CD4-positive, alpha-beta memory T cell (primary cell): ENCODE results near the gene OGFOD2. TPM values are rescaled to one million over a fixed set of nuclear protein-coding genes. Genes with fewer than 3 reads are reported as not detected.

Experiments used
- CTCF ChIA-PET: fragments of 350-600 bp; sonication (Branson Sonifier 250); formaldehyde crosslinking; loops from one replicate; lab custom pipeline; 2021; ENCODE audit warnings: inconsistent platforms; ENCODE audit not compliant: partially characterized antibody; lab: Charles Lee
- POLR2A ChIA-PET: fragments of 350-600 bp; sonication (Branson Sonifier 250); formaldehyde crosslinking; loops from one replicate; lab custom pipeline; 2021; ENCODE audit not compliant: partially characterized antibody; lab: Charles Lee
- DNase-seq, 5 donors: peaks; one replicate each; pipeline versions ENCODE4 v3.0.0 to v3.0.0-alpha.2; 2020 to 2022; ENCODE audit warnings: mixed read lengths in 1 of 5
- H3K27ac ChIP-seq: one replicate; pipeline ENCODE4 v1.7.0; 2013; ENCODE audit warnings: low read depth, low read length
- H3K27me3 ChIP-seq: 2 replicates; pipeline ENCODE4 v1.7.0; 2013; ENCODE audit warnings: mild to moderate bottlenecking, low read length, moderate library complexity; ENCODE audit not compliant: insufficient read depth
- H3K36me3 ChIP-seq: 2 replicates; pipeline ENCODE4 v1.7.0; 2013; ENCODE audit warnings: mild to moderate bottlenecking, low read length, moderate library complexity; ENCODE audit not compliant: insufficient read depth
- H3K4me1 ChIP-seq: 2 replicates; pipeline ENCODE4 v1.7.0; 2013; ENCODE audit warnings: mild to moderate bottlenecking, low read length, moderate library complexity; ENCODE audit not compliant: insufficient read depth
- H3K4me3 ChIP-seq, 2 donors: one replicate each; pipeline ENCODE4 v1.7.0; 2013; ENCODE audit warnings: low read length in 2 of 2, mild to moderate bottlenecking in 1 of 2
- H3K9me3 ChIP-seq, 2 donors: one replicate each; pipeline ENCODE4 v1.7.0; 2013; ENCODE audit warnings: low read length in 2 of 2, control low read depth in 1 of 2; ENCODE audit not compliant: control insufficient read depth in 1 of 2
- H3K27ac Mint-ChIP-seq, 7 donors: one replicate each; pipeline ENCODE4 v1.8.0; 2020 to 2021; ENCODE audit warnings: mixed read lengths in 7 of 7, mild to moderate bottlenecking in 6 of 7, inconsistent platforms in 3 of 7, moderate library complexity in 3 of 7
- H3K27me3 Mint-ChIP-seq, 2 donors: one replicate each; pipeline ENCODE4 v1.8.0; 2020 to 2021; ENCODE audit warnings: mixed read lengths in 2 of 2
- H3K36me3 Mint-ChIP-seq, 2 donors: one replicate each; pipeline ENCODE4 v1.8.0; 2020 to 2021; ENCODE audit warnings: mixed read lengths in 2 of 2, inconsistent platforms in 1 of 2, mild to moderate bottlenecking in 1 of 2
- H3K4me1 Mint-ChIP-seq, 4 donors: one replicate each; pipeline ENCODE4 v1.8.0; 2020 to 2021; ENCODE audit warnings: mixed read lengths in 4 of 4, mild to moderate bottlenecking in 1 of 4
- H3K4me3 Mint-ChIP-seq, 8 donors: one replicate each; pipeline ENCODE4 v1.8.0; 2020 to 2021; ENCODE audit warnings: mixed read lengths in 8 of 8, mild to moderate bottlenecking in 7 of 8, moderate library complexity in 6 of 8, inconsistent platforms in 3 of 8
- H3K9me3 Mint-ChIP-seq, 8 donors: one replicate each; pipeline ENCODE4 v1.8.0; 2020 to 2021; ENCODE audit warnings: mixed read lengths in 8 of 8, mild to moderate bottlenecking in 5 of 8, inconsistent platforms in 3 of 8, moderate library complexity in 1 of 8
- intact Hi-C: fragments of 100-400 bp; cut with micrococcal nuclease; formaldehyde crosslinking; loops from one replicate; pipeline ENCODE4 v1.15.1; 2023
- polyA plus RNA-seq, 2 donors: library from polyadenylated mRNA; unstranded; fragments of 300-500 nt; fragmentation: Illumina TruSeq; gene quantifications; one replicate each; pipeline ENCODE4 v1.2.3, GENCODE V29; 2021
- total RNA-seq, 2 experiments: library from RNA; stranded (reverse); gene quantifications; one replicate each; pipeline ENCODE4 v1.2.3, GENCODE V29; 2021

The OGFOD2 gene
- total RNA-seq: 10 to 100 TPM; 38.3 to 46.6 TPM
- polyA plus RNA-seq: 10 to 100 TPM; 13.9 to 15.9 TPM

DNA sequence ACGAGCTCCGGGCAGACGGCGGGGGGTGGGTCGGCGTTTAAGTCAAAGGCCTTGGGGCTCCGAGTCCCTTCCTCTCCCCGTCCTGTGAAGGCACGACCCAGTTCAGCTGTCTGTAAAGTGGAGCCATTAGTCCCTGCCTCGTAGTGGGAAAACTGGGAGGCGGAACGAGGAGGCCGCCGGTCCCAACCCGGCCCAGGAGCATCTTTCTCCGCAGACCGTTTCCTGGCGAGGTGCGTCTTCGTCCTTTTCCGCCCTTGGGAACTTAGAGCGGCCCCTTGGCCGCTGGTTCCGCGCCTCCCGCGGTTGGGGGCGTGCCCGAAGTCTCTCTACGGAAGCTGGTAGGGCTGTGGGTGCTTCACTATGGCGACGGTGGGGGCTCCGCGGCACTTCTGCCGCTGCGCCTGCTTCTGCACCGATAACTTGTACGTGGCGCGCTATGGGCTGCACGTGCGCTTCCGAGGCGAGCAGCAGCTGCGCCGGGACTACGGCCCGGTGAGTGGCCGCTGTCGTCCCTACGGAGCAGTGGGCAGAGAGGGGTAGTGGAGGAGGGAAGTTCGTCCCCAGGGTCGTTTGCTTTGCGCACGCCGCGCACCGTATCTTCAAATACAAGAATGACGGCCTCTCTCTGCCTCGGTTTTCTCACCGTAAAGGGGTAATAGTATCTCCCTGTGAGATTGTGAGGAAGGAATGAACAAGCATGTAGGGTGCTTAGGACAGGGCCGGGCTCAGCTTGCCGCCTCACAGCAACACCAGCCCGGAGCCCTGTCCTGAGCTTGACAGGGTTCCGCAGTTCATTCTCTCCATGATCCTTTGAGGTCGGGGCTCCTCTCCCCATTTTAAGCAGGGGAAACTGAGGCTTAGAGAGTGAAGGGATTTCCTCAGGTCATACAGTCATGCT is at the start of gene OGFOD2:
Gene OGFOD2 (plus strand): TSS at position 353 of the 898 bp plus-strand sequence. CDS start 8 bp downstream, at position 361.
- Mint-ChIP-seq H3K36me3 (peaks cover 0 to 17% of the 10 kb centered on the region in 2 donors), H3K4me3 (peak within 1 kb of the TSS; percentile 89 to 99 (median 98)), H3K27me3 (no peaks in the 10 kb centered on the region), H3K9me3 (peaks cover 0 to 3% (median 0%) of the 10 kb centered on the region in 8 donors), H3K27ac (peak within 1 kb of the TSS; percentile 98 to 100 (median 99)), H3K4me1 (peaks cover 10 to 56% (median 36%) of the 10 kb centered on the region in 4 donors)
- peak within 1 kb of the TSS; percentile 98 for H3K27ac ChIP-seq
- peak within 1 kb of the TSS; percentile 71 to 100 for H3K4me3 ChIP-seq
- no peaks in the 10 kb centered on the region for H3K9me3 ChIP-seq
- intact Hi-C loops: loop anchor here (1.0 to 10.0 kb wide), 10 partner anchors 9 to 748 kb away; partner anchors contain the start of genes ABCB9, DDX55, DIABLO and KNTC1
- peak; percentile 92 to 95 (median 92) for DNase-seq
- H3K27me3 ChIP-seq: no peaks in the 10 kb centered on the region
- peaks cover 49% of the 10 kb centered on the region for H3K4me1 ChIP-seq
- ChIA-PET POLR2A (interaction anchor here (0.6 to 3.7 kb wide), 30 partner anchors 8 to 627 kb away, joined by 3 to 67 read pairs (median 4); partner anchors contain the start of genes ABCB9, DDX55, MPHOSPH9 and MTRFR), CTCF (interaction anchor here (0.9 to 2.3 kb wide), 5 partner anchors 23 to 263 kb away, joined by 3 to 5 read pairs (median 4); no protein-coding TSS in a partner anchor)
- H3K36me3 ChIP-seq: peaks cover 12% of the 10 kb centered on the region

DNA sequence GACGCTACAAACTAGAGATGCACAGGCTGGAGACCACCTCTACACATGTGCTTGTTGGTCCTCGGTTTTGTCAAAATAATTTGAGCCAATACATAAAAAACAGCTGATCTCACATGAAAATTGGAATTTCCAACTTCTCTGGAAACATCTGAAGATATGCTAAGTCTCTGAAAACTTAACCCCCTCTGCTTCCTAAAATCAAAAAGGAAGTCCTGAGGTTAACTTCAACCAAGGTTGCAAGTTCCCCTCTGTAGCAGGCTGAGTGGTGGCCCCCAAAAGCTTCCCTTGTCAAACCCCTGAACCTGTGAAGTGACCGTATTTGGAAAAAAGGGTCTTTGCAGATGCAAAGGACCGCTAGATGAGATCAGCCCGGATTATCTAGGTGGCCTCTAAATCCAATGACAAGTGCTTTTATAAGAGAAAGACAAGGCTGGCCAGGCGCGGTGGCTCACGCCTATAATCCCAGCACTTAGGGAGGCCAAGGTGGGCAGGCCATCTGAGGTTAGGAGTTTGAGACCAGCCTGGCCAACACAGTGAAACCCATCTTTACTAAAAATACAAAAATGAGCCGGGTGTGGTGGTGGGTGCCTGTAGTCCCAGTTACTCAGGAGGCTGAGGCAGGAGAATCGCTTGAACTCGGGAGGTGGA is 47.2 kb upstream of the OGFOD2 start:
- Mint-ChIP-seq H3K27me3 (no peaks in the 10 kb centered on the region), H3K4me3 (no peak overlapping the region), H3K4me1 (no peaks in the 10 kb centered on the region), H3K27ac (no peak overlapping the region), H3K36me3 (no peaks in the 10 kb centered on the region), H3K9me3 (peaks cover 0 to 2% (median 0%) of the 10 kb centered on the region in 8 donors)
- DNase-seq: no peak
- Histone ChIP-seq H3K27me3 (no peaks in the 10 kb centered on the region), H3K4me3 (no peak overlapping the region), H3K9me3 (no peaks in the 10 kb centered on the region), H3K27ac (no peak overlapping the region), H3K36me3 (no peaks in the 10 kb centered on the region), H3K4me1 (no peaks in the 10 kb centered on the region)
- intact Hi-C loops: no loop called here
- ChIA-PET CTCF (no interaction called here), POLR2A (no interaction called here)

DNA sequence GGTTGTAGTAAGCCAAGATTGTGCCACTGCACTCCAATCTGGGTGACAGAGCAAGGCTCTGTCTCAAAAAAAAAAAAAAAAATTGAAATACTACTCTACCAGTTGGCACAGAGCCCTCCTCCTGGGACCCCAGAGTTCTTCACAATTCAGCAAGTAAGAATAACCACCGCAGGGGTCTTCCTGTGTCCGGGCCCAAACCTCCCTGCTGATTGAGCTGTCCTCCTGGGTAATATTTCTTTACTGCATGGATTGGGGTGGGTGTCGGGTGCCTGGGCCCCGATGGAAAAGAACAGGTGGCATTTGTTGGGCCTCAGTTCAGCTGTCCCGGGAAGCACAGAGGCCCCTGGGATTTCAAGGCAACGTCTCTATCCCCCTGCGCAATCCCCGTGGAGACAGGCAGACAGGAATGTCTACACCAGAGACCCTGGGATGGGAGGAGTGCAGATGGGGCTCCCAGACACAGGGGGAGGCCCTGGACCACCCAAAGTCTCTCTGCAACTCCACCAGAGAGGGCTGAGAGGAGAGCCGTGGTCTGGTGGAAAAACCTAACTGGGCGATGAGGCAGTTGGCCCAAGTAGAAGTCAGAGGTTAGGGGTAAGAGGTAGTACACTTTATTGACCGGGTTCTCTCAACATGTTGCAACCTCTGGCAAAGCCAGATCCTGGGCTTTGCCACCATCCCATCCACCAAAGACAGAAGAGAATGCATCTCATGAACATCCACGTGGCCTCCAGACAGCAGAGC is 46.5 kb upstream of the OGFOD2 start:
- intact Hi-C loops: no loop called here
- CTCF ChIA-PET: no interaction called here
- no peaks in the 10 kb centered on the region for H3K27me3 Mint-ChIP-seq
- H3K9me3 Mint-ChIP-seq: peaks cover 0 to 2% (median 0%) of the 10 kb centered on the region in 8 donors
- no peaks in the 10 kb centered on the region for H3K4me1 Mint-ChIP-seq
- no peak overlapping the region for H3K27ac Mint-ChIP-seq
- Histone ChIP-seq H3K27ac (no peak overlapping the region), H3K36me3 (no peaks in the 10 kb centered on the region), H3K9me3 (no peaks in the 10 kb centered on the region), H3K4me1 (no peaks in the 10 kb centered on the region), H3K4me3 (no peak overlapping the region), H3K27me3 (no peaks in the 10 kb centered on the region)
- POLR2A ChIA-PET: no interaction called here
- no peak for DNase-seq
- no peaks in the 10 kb centered on the region for H3K36me3 Mint-ChIP-seq
- H3K4me3 Mint-ChIP-seq: no peak overlapping the region

DNA sequence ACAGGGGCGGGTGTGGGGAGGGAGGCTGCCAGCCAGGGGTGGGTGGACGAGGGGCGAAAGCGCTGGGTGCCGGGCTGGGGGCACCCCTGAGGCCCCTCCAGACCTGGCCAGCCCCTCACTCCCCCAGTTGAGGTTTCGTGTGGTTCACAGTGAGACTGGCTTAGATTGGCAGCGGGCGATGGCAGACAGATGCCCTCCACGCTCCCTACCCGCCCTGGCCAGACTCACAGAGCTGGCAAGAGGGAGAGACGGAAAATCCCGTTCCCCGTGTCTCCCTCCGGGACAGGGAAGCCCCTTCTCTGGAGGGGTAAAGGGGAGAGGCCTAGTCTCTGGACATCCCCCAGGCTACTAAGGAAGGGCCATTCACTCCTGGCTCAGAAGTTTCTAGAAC is 45.9 kb upstream of the OGFOD2 start:
- intact Hi-C loops: no loop called here
- Histone ChIP-seq H3K4me3 (no peak overlapping the region), H3K4me1 (no peaks in the 10 kb centered on the region), H3K9me3 (no peaks in the 10 kb centered on the region), H3K27me3 (no peaks in the 10 kb centered on the region), H3K27ac (no peak overlapping the region), H3K36me3 (no peaks in the 10 kb centered on the region)
- ChIA-PET CTCF (interaction anchor here (2.2 kb wide), 1 partner anchor 16 kb away, joined by 7 read pairs; no protein-coding TSS in a partner anchor), POLR2A (no interaction called here)
- Mint-ChIP-seq H3K36me3 (no peaks in the 10 kb centered on the region), H3K27me3 (no peaks in the 10 kb centered on the region), H3K9me3 (peaks cover 0 to 2% (median 0%) of the 10 kb centered on the region in 8 donors), H3K4me3 (no peak overlapping the region), H3K27ac (no peak overlapping the region), H3K4me1 (no peaks in the 10 kb centered on the region)
- no peak for DNase-seq

DNA sequence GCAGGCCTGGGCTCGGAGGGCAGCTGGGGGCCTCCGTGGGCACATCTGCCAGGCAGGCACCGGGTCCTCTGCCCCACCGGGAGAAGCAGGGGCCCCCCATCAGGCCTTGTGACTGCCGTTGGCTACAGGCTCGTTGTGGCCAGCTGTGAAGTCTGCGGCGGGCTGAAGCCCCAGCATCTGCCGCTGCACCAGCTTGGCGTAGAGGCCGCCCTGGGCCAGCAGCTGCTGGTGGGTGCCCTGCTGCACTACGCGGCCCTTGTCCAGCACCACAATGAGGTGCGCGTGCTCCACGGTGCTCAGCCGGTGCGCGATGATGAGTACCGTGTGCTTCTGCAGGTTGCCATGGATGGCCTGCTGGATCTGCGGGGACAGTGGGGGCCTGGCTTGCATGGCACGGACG is 45.2 kb upstream of the OGFOD2 start:
- ChIA-PET CTCF (interaction anchor here (1.3 to 2.2 kb wide), 2 partner anchors 15 to 56 kb away, joined by 3 to 7 read pairs; no protein-coding TSS in a partner anchor), POLR2A (no interaction called here)
- H3K27me3 Mint-ChIP-seq: no peaks in the 10 kb centered on the region
- Histone ChIP-seq H3K4me1 (no peaks in the 10 kb centered on the region), H3K36me3 (no peaks in the 10 kb centered on the region), H3K9me3 (no peaks in the 10 kb centered on the region), H3K27me3 (no peaks in the 10 kb centered on the region), H3K27ac (no peak overlapping the region), H3K4me3 (no peak overlapping the region)
- no peaks in the 10 kb centered on the region for H3K4me1 Mint-ChIP-seq
- H3K4me3 Mint-ChIP-seq: no peak overlapping the region
- no peak overlapping the region for H3K27ac Mint-ChIP-seq
- intact Hi-C loops: no loop called here
- DNase-seq: no peak
- peaks cover 0 to 2% (median 0%) of the 10 kb centered on the region in 8 donors for H3K9me3 Mint-ChIP-seq
- no peaks in the 10 kb centered on the region for H3K36me3 Mint-ChIP-seq

DNA sequence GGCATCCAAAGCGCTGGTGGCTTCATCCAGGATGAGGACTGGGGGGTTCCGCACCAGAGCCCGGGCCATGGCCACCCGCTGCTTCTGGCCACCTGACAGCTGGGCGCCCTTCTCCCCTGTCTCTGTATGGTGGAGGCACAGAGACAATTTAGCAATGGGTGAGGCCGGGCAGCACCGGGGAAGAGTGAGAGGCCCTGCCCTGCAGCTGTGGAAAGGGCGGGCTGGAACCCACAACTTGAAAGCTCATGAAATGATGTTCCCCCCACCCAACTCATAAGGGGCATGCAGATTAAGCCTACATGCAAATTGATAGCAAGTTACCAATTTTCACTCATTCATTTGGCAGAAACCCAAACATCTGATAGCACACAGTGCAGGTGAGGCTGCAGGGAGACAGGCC is 42.8 kb upstream of the OGFOD2 start:
- H3K4me1 Mint-ChIP-seq: no peaks in the 10 kb centered on the region
- H3K27ac Mint-ChIP-seq: no peak overlapping the region
- H3K4me3 ChIP-seq: no peak overlapping the region
- no peaks in the 10 kb centered on the region for H3K36me3 ChIP-seq
- ChIA-PET CTCF (no interaction called here), POLR2A (no interaction called here)
- no peak overlapping the region for H3K4me3 Mint-ChIP-seq
- H3K27me3 ChIP-seq: no peaks in the 10 kb centered on the region
- H3K36me3 Mint-ChIP-seq: no peaks in the 10 kb centered on the region
- H3K9me3 Mint-ChIP-seq: peaks cover 0 to 2% (median 0%) of the 10 kb centered on the region in 8 donors
- no peaks in the 10 kb centered on the region for H3K27me3 Mint-ChIP-seq
- no peak overlapping the region for H3K27ac ChIP-seq
- H3K4me1 ChIP-seq: no peaks in the 10 kb centered on the region
- intact Hi-C loops: no loop called here
- DNase-seq: no peak
- H3K9me3 ChIP-seq: no peaks in the 10 kb centered on the region
